Adrenal gland (tissue), 5 donors: ENCODE results near the gene IPO11.

Experiments
- POLR2A ChIP-seq, 2 donors: fragments of 450-650 bp; IDR thresholded peaks; one replicate each; pipeline ENCODE4 v1.6.1; 2017; ENCODE audit warnings: antibody characterized with exemption in 2 of 2, mild to moderate bottlenecking in 2 of 2, moderate library complexity in 1 of 2
- TF ChIP-seq, protein P1 (sequence below), 6 experiments: fragments of 450-650 bp in 4 of 6; fragments of 200-600 bp in 2 of 6; sonication (generic) in 1 of 6; IDR thresholded peaks; 1 replicate in 5 of 6; 2 replicates in 1 of 6; pipeline versions ENCODE4 v1.5.1 to v1.8.0; 2016 to 2021; ENCODE audit warnings: antibody characterized with exemption in 6 of 6, mild to moderate bottlenecking in 2 of 6, moderate library complexity in 1 of 6
- donor health status: DM: no; HTN: no; CAD: no.

DNA sequence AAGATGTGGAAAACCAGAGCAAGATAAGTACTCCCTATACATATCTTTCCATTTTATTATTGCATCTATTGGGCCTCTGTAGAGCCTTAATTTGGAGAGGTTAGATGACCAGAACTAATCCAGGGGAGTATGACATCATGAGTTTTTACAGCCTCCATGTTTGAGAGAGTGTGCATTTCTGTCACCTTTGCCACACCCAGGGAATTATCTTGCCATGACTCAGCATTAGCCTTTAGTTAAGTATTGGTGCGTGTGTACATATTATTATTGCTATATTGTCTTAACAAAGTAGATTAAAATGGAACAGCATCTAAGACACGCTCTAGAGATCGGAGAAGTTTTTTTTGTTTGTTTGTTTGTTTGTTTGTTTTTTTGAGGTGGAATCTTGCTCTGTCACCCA, 36.5 kb upstream of the IPO11 start:
- TF ChIP-seq, protein P1, sequence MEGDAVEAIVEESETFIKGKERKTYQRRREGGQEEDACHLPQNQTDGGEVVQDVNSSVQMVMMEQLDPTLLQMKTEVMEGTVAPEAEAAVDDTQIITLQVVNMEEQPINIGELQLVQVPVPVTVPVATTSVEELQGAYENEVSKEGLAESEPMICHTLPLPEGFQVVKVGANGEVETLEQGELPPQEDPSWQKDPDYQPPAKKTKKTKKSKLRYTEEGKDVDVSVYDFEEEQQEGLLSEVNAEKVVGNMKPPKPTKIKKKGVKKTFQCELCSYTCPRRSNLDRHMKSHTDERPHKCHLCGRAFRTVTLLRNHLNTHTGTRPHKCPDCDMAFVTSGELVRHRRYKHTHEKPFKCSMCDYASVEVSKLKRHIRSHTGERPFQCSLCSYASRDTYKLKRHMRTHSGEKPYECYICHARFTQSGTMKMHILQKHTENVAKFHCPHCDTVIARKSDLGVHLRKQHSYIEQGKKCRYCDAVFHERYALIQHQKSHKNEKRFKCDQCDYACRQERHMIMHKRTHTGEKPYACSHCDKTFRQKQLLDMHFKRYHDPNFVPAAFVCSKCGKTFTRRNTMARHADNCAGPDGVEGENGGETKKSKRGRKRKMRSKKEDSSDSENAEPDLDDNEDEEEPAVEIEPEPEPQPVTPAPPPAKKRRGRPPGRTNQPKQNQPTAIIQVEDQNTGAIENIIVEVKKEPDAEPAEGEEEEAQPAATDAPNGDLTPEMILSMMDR (IDR thresholded peaks at IDR 0.05), result no peak
- no peak for TF ChIP-seq POLR2A (IDR thresholded peaks at IDR 0.05)
